Nephron progenitor cell (in vitro differentiated cells): ENCODE results near the gene NKX3-2.

Source experiments
- DNase-seq: peaks from one replicate; pipeline ENCODE4 v3.0.0; 2021
- H3K27ac Mint-ChIP-seq: 2 replicates; pipeline ENCODE4 v1.8.0; 2021; ENCODE audit warnings: mild to moderate bottlenecking, moderate library complexity, mixed read lengths
- H3K27me3 Mint-ChIP-seq: 2 replicates; pipeline ENCODE4 v1.8.0; 2021; ENCODE audit warnings: mild to moderate bottlenecking, low read depth, mixed read lengths; ENCODE audit not compliant: poor library complexity
- H3K36me3 Mint-ChIP-seq: 2 replicates; pipeline ENCODE4 v1.8.0; 2021; ENCODE audit warnings: low read depth, mixed read lengths
- H3K4me1 Mint-ChIP-seq: 2 replicates; pipeline ENCODE4 v1.8.0; 2021; ENCODE audit warnings: mixed read lengths
- H3K4me3 Mint-ChIP-seq: 2 replicates; pipeline ENCODE4 v1.8.0; 2021; ENCODE audit warnings: mild to moderate bottlenecking, moderate library complexity, mixed read lengths
- H3K9me3 Mint-ChIP-seq: 2 replicates; pipeline ENCODE4 v1.8.0; 2021; ENCODE audit warnings: mild to moderate bottlenecking, moderate library complexity, mixed read lengths
- TF ChIP-seq, protein P1 (sequence below): fragments of 200-600 bp; sonication (generic); IDR thresholded peaks from 2 replicates; pipeline ENCODE4 v1.5.0; 2021; ENCODE audit warnings: antibody characterized with exemption

Gene NKX3-2

DNA sequence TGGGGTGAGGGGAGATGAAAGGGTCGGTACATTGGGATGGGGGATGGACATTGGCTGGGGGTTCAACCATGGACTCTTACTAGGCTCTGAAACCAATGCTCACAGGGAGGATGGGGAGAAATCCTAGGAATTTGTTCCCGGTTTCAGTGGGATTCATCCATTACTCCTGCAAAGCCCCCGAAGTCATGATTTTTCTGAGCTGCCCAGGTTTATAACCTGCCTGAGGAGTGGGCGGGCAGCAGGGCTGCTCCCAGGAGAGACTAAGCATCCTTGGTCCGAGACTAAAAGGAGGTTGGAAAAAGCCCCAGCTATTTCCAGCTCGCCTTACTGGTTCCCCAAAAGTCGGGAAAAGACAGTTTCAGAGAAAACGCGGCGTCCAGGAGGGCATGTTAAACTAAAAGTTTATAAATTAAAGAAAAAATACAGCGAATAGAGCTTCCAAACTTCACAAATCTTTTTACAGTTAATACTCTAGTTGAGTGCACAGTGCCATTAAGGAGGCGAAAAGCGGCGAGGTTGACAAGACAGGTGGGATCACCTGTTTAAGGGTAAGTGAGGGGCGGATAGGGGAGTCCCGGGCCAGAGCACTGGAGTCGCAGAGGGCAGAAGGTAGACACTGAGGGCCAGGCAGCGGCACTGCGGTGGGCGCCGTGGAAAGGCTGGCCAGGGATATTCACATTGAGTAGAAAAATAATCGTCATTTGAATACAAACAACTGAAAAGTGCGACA lies 3.7 kb downstream of the NKX3-2 start:
- H3K36me3 Mint-ChIP-seq = peaks cover 19% of the 10 kb centered on the region
- H3K27ac Mint-ChIP-seq = no peak overlapping the region

DNA sequence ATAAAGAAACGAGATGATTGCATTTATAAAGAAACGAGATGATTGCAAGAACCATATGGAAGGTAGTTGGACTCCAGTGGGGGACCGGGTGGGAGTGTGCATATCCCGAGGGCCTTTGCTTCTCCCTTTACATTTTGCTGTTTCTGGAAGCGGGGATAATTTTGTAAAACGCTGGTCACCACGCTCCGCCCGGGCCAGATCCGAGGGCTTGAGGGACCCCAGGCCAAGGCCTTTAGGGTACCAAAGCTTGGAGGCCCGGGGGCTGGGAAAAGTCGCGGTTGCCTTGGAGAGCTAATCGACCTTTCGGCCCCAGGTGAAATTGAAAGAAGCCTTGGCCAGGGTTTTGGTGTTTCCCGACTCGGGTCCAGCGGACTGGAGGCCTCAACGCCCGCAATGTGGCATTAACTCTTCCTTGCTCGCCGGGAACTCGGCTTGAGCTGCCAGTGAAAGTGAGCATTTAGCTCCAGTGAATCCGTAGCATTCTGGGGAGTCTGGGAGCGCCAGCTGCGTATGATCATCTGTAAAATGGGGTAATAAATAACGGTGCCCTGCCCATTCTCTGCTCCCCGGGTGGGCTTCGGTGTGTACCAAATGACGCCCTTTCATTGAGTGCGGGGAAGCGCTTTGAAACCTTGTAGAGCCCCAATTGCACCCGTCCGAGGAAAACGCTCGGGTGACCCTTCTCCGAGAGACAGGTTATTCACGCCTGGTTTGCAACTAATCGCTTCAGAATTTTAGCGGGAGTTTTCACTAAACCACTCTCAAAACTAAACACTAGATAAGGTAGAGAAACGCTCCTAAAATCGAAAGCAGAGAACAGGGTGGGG lies 4.5 kb downstream of the NKX3-2 start:
- Mint-ChIP-seq H3K27ac (no peak overlapping the region), H3K4me3 (no peak overlapping the region), H3K27me3 (peaks cover 96% of the 10 kb centered on the region), H3K4me1 (peaks cover 26% of the 10 kb centered on the region), H3K9me3 (peaks cover 19% of the 10 kb centered on the region), H3K36me3 (peaks cover 19% of the 10 kb centered on the region)
- no peak for DNase-seq
- TF ChIP-seq, protein P1, sequence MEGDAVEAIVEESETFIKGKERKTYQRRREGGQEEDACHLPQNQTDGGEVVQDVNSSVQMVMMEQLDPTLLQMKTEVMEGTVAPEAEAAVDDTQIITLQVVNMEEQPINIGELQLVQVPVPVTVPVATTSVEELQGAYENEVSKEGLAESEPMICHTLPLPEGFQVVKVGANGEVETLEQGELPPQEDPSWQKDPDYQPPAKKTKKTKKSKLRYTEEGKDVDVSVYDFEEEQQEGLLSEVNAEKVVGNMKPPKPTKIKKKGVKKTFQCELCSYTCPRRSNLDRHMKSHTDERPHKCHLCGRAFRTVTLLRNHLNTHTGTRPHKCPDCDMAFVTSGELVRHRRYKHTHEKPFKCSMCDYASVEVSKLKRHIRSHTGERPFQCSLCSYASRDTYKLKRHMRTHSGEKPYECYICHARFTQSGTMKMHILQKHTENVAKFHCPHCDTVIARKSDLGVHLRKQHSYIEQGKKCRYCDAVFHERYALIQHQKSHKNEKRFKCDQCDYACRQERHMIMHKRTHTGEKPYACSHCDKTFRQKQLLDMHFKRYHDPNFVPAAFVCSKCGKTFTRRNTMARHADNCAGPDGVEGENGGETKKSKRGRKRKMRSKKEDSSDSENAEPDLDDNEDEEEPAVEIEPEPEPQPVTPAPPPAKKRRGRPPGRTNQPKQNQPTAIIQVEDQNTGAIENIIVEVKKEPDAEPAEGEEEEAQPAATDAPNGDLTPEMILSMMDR = no peak

More for the DNA sequence above, 3.7 kb downstream of the NKX3-2 start:
- H3K4me1 Mint-ChIP-seq = peaks cover 28% of the 10 kb centered on the region
- H3K9me3 Mint-ChIP-seq = peaks cover 19% of the 10 kb centered on the region
- TF ChIP-seq, protein P1 = no peak
- no peak overlapping the region for H3K4me3 Mint-ChIP-seq
- peaks cover 96% of the 10 kb centered on the region for H3K27me3 Mint-ChIP-seq
- DNase-seq = no peak

DNA sequence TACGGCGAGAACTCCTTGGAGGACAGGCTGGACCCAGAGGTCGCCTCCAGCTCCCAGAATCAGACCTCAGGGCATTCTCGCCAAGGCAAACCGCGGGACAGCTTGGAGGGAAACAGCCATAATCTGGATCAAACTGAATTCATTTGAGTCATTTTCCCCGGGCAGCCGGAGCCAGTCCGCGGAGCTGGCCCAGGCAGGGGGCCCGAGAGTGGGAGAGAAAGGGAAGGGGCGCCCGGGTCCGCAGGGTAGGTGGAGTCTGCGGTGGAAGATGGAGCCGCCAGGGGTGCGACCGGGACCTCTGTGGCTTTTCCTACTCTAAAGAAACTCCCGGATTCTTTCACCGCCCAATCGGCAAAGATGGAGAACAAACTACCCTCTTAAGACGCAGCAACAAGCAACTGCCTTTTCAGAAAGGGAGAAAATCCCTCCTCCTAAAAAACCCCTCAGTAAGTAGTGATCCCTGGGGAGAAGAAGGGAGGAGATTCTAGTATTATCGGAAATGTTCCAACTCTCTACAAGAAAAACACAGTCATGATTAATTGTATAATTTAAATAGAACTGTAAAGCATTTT lies 5.2 kb downstream of the NKX3-2 start:
- no peak for DNase-seq
- H3K4me3 Mint-ChIP-seq = no peak overlapping the region
- H3K9me3 Mint-ChIP-seq = peaks cover 19% of the 10 kb centered on the region
- H3K27ac Mint-ChIP-seq = no peak overlapping the region
- H3K4me1 Mint-ChIP-seq = peaks cover 30% of the 10 kb centered on the region
- TF ChIP-seq, protein P1 = no peak
- peaks cover 19% of the 10 kb centered on the region for H3K36me3 Mint-ChIP-seq
- peaks cover 99% of the 10 kb centered on the region for H3K27me3 Mint-ChIP-seq

DNA sequence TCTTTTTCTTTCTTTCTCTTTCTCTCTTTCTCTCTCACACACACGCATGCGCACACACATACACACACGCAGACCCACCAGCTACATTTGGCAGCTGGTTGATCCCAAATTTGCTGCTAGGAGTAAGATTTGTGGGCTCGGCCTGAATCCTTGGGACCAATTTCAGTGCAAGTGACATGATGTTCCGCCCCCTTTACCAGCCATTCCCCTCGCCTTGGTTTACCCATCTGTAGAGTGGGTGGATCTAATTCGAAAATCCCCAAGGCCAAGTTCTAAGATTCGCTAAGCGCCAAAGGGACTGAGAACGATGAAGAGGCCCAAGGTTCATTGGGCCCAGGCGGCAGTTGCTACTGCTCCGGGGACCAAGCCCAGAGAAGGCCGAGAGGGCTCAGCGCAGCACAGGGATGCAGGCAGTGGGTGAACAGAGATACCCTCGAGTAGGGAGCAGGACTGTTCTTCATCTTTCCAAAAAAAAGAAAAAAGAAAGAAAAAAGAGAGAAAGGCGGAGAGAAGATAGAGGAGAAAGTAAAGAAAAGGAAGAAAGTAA lies 5.8 kb downstream of the NKX3-2 start:
- peaks cover 19% of the 10 kb centered on the region for H3K9me3 Mint-ChIP-seq
- DNase-seq = no peak
- H3K36me3 Mint-ChIP-seq = peaks cover 19% of the 10 kb centered on the region
- TF ChIP-seq, protein P1 = no peak
- peaks cover 100% of the 10 kb centered on the region for H3K27me3 Mint-ChIP-seq
- H3K4me1 Mint-ChIP-seq = peaks cover 29% of the 10 kb centered on the region
- H3K27ac Mint-ChIP-seq = no peak overlapping the region
- peak overlapping the region; percentile 48 for H3K4me3 Mint-ChIP-seq

DNA sequence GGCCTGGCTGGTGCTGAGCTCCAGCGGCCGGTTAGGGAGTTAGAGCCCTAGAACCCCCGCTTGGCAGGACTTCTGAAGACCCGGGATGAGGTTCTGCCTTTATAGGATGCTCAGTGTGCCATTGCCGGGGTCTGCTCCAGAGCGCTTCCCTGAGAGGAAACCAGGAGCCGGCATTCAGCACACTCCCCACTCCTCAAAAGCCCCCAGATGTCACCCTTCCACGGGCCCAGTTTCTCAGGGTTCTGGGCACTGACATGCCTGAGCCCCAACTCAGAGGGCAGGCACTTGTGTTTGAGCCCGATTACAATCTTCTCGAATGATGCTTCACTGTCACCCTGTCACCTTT lies 6.5 kb downstream of the NKX3-2 start:
- TF ChIP-seq, protein P1 = no peak
- H3K27me3 Mint-ChIP-seq = peaks cover 100% of the 10 kb centered on the region
- no peak overlapping the region for H3K27ac Mint-ChIP-seq
- peaks cover 19% of the 10 kb centered on the region for H3K9me3 Mint-ChIP-seq
- peaks cover 19% of the 10 kb centered on the region for H3K36me3 Mint-ChIP-seq
- no peak overlapping the region for H3K4me3 Mint-ChIP-seq
- H3K4me1 Mint-ChIP-seq = peaks cover 22% of the 10 kb centered on the region
- DNase-seq = no peak
